Central memory CD4-positive, alpha-beta T cell (primary cell): ENCODE data around the gene FKBP2.
A peak's percentile ranks its signal among the peaks of the same experiment; 100 is the strongest.

Source experiments
- DNase-seq: peaks from one replicate; pipeline ENCODE4 v3.0.0; 2022
- total RNA-seq, 3 experiments: gene quantifications; one replicate each; lab custom pipeline; 2026; lab: John Stamatoyannopoulos, UW

Gene FKBP2
- 0.19 to 0.53 (median 0.49) reads per million in 3 experiments for total RNA-seq

GRCh38 chr11:64240435-64241240 is at the start of gene FKBP2:
Gene FKBP2, plus strand, starts transcription at chr11:64241095. Its CDS starts 1,293 bp downstream, at chr11:64242388.
- peak; percentile 99 for DNase-seq

- DNase-seq: no peak
Measured at GRCh38 chr11:64192434-64192833, 48.5 kb upstream of the FKBP2 start.

GRCh38 chr11:64196626-64197025 is 44.3 kb upstream of the FKBP2 start:
- no peak for DNase-seq

GRCh38 chr11:64198511-64198910 is 42.4 kb upstream of the FKBP2 start:
- no peak for DNase-seq

- DNase-seq: no peak
Measured at GRCh38 chr11:64201543-64201942, 39.4 kb upstream of the FKBP2 start.

GRCh38 chr11:64202992-64203391 is 37.9 kb upstream of the FKBP2 start:
- DNase-seq: no peak

GRCh38 chr11:64203421-64204079 is 37.3 kb upstream of the FKBP2 start:
- DNase-seq: no peak

- no peak for DNase-seq
Measured at GRCh38 chr11:64204080-64204440, 36.8 kb upstream of the FKBP2 start.

GRCh38 chr11:64204464-64204989 is 36.4 kb upstream of the FKBP2 start:
- DNase-seq: peak; percentile 83

GRCh38 chr11:64206457-64207255 is 34.2 kb upstream of the FKBP2 start, which contains the start of gene FERMT3:
Gene FERMT3, plus strand, starts transcription at chr11:64206721. Its CDS starts 644 bp downstream, at chr11:64207365.
- peak; percentile 71 for DNase-seq

GRCh38 chr11:64207256-64208085 is 33.4 kb upstream of the FKBP2 start:
- peak; percentile 68 for DNase-seq

- DNase-seq: no peak
Measured at GRCh38 chr11:64208086-64208795, 32.7 kb upstream of the FKBP2 start.

- DNase-seq: no peak
Measured at GRCh38 chr11:64208796-64209562, 31.9 kb upstream of the FKBP2 start.

GRCh38 chr11:64209563-64209843 is 31.4 kb upstream of the FKBP2 start:
- DNase-seq: no peak

GRCh38 chr11:64210301-64211020 is 30.4 kb upstream of the FKBP2 start:
- no peak for DNase-seq

GRCh38 chr11:64211181-64211872 is 29.6 kb upstream of the FKBP2 start:
- DNase-seq: no peak

GRCh38 chr11:64216879-64217278 is 24.0 kb upstream of the FKBP2 start:
- no peak for DNase-seq

GRCh38 chr11:64218628-64219353 is 22.1 kb upstream of the FKBP2 start:
- no peak for DNase-seq

GRCh38 chr11:64219354-64219684 is 21.6 kb upstream of the FKBP2 start:
- DNase-seq: no peak
